Activated T-helper 2 cell treated with anti-CD3 and anti-CD28 coated beads, Interferon-gamma antibody, Interleukin-2, Interleukin-4, amounts not matched to agents 10 μg/mL and 5 μg/mL and 100 μg/mL, durations not matched to agents 14 hours and 24 hours and 36 hours (primary cell): ENCODE measurements around the gene SIGLEC12. TPM values are rescaled to one million over a fixed set of nuclear protein-coding genes. Genes with fewer than 3 reads are reported as not detected.
A peak's percentile ranks its signal among the peaks of the same experiment; 100 is the strongest.

Source experiments
- DNase-seq: peaks from one replicate; pipeline ENCODE4 v3.0.0; 2021; ENCODE audit warnings: low spot score
- H3K27ac Mint-ChIP-seq: one replicate; pipeline ENCODE4 v1.8.0; 2021; ENCODE audit warnings: mixed read lengths
- H3K27me3 Mint-ChIP-seq: one replicate; pipeline ENCODE4 v1.8.0; 2021; ENCODE audit warnings: low read depth, mixed read lengths
- H3K36me3 Mint-ChIP-seq: one replicate; pipeline ENCODE4 v1.8.0; 2021; ENCODE audit warnings: low read depth, mixed read lengths
- H3K4me1 Mint-ChIP-seq: one replicate; pipeline ENCODE4 v1.8.0; 2021; ENCODE audit warnings: low read depth, mixed read lengths
- H3K4me3 Mint-ChIP-seq: one replicate; pipeline ENCODE4 v1.8.0; 2021; ENCODE audit warnings: low read depth, mild to moderate bottlenecking, moderate library complexity, mixed read lengths
- H3K9me3 Mint-ChIP-seq: one replicate; pipeline ENCODE4 v1.8.0; 2021; ENCODE audit warnings: mixed read lengths
- intact Hi-C: fragments of 100-400 bp; cut with micrococcal nuclease; formaldehyde crosslinking; loops from one replicate; pipeline ENCODE4 v1.15.1; 2023
- total RNA-seq: library from RNA; stranded (reverse); gene quantifications from 2 replicates; pipeline ENCODE4 v1.2.3, GENCODE V29; 2022

Gene SIGLEC12
- total RNA-seq, 1 donor from 2014 or later: 4.6 TPM

- no peak overlapping the region for H3K4me3 Mint-ChIP-seq
- intact Hi-C loops: no loop called here
- H3K27ac Mint-ChIP-seq: no peak overlapping the region
- DNase-seq: no peak
- H3K27me3 Mint-ChIP-seq: peaks cover 33% of the 10 kb centered on the region
- H3K36me3 Mint-ChIP-seq: no peaks in the 10 kb centered on the region
- H3K9me3 Mint-ChIP-seq: no peaks in the 10 kb centered on the region
- H3K4me1 Mint-ChIP-seq: peaks cover 18% of the 10 kb centered on the region
These were observed 40.1 kb upstream of the SIGLEC12 start for GRCh38 chr19:51541458-51542357.

GRCh38 chr19:51539821-51540366 is 38.3 kb upstream of the SIGLEC12 start:
- Mint-ChIP-seq H3K4me3 (no peak overlapping the region), H3K36me3 (no peaks in the 10 kb centered on the region), H3K4me1 (peaks cover 7% of the 10 kb centered on the region), H3K27me3 (peaks cover 50% of the 10 kb centered on the region), H3K9me3 (peaks cover 5% of the 10 kb centered on the region), H3K27ac (no peak overlapping the region)
- no peak for DNase-seq
- intact Hi-C loops: no loop called here

DNA sequence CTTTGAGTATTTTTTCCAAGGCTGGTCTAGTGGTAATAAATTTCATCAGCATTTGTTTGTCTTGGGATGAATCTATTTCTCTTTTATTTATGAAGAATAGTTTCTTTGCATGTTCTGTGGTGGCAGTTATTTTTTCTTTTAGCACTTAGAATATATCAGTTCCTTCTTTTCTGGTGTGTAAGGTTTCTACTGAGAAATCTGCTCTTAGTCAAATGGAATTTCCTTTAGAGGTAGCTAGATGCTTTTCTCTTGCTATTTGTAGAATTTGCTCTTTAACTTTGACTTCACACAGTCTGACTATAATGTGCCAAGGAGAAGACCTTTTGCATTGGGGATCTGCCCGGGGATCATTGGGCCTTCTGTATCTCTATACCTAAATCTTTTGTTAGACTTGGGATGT is 33.9 kb upstream of the SIGLEC12 start:
- no peak overlapping the region for H3K4me3 Mint-ChIP-seq
- H3K36me3 Mint-ChIP-seq: no peaks in the 10 kb centered on the region
- DNase-seq: no peak
- no peak overlapping the region for H3K27ac Mint-ChIP-seq
- H3K4me1 Mint-ChIP-seq: peaks cover 10% of the 10 kb centered on the region
- H3K9me3 Mint-ChIP-seq: peaks cover 6% of the 10 kb centered on the region
- H3K27me3 Mint-ChIP-seq: peaks cover 61% of the 10 kb centered on the region
- intact Hi-C loops: no loop called here

- H3K4me1 Mint-ChIP-seq: peaks cover 10% of the 10 kb centered on the region
- no peaks in the 10 kb centered on the region for H3K36me3 Mint-ChIP-seq
- H3K27me3 Mint-ChIP-seq: peaks cover 54% of the 10 kb centered on the region
- DNase-seq: peak; percentile 35
- H3K9me3 Mint-ChIP-seq: peaks cover 6% of the 10 kb centered on the region
- intact Hi-C loops: no loop called here
- H3K4me3 Mint-ChIP-seq: no peak within 1 kb of the TSS
- peak within 1 kb of the TSS; percentile 24 for H3K27ac Mint-ChIP-seq
These were observed 30.0 kb upstream of the SIGLEC12 start, which contains the start of gene SIGLEC6 for GRCh38 chr19:51531349-51532315. Gene SIGLEC6, minus strand, starts transcription at chr19:51531670. Its CDS starts 22 bp downstream, at chr19:51531648.

- Mint-ChIP-seq H3K4me3 (no peak overlapping the region), H3K27me3 (peaks cover 50% of the 10 kb centered on the region), H3K9me3 (peaks cover 6% of the 10 kb centered on the region), H3K36me3 (no peaks in the 10 kb centered on the region), H3K4me1 (peaks cover 10% of the 10 kb centered on the region), H3K27ac (no peak overlapping the region)
- DNase-seq: no peak
- intact Hi-C loops: no loop called here
These were observed 29.0 kb upstream of the SIGLEC12 start for GRCh38 chr19:51530616-51531015.

GRCh38 chr19:51529301-51529700 is 27.7 kb upstream of the SIGLEC12 start:
- no peaks in the 10 kb centered on the region for H3K9me3 Mint-ChIP-seq
- H3K36me3 Mint-ChIP-seq: no peaks in the 10 kb centered on the region
- no peak overlapping the region for H3K27ac Mint-ChIP-seq
- peaks cover 37% of the 10 kb centered on the region for H3K27me3 Mint-ChIP-seq
- H3K4me1 Mint-ChIP-seq: peaks cover 10% of the 10 kb centered on the region
- DNase-seq: no peak
- no peak overlapping the region for H3K4me3 Mint-ChIP-seq
- intact Hi-C loops: no loop called here

GRCh38 chr19:51525651-51526050 is 24.1 kb upstream of the SIGLEC12 start:
- DNase-seq: no peak
- intact Hi-C loops: no loop called here
- H3K9me3 Mint-ChIP-seq: no peaks in the 10 kb centered on the region
- H3K36me3 Mint-ChIP-seq: no peaks in the 10 kb centered on the region
- no peak overlapping the region for H3K4me3 Mint-ChIP-seq
- H3K27me3 Mint-ChIP-seq: peaks cover 37% of the 10 kb centered on the region
- peaks cover 11% of the 10 kb centered on the region for H3K4me1 Mint-ChIP-seq
- H3K27ac Mint-ChIP-seq: no peak overlapping the region

DNA sequence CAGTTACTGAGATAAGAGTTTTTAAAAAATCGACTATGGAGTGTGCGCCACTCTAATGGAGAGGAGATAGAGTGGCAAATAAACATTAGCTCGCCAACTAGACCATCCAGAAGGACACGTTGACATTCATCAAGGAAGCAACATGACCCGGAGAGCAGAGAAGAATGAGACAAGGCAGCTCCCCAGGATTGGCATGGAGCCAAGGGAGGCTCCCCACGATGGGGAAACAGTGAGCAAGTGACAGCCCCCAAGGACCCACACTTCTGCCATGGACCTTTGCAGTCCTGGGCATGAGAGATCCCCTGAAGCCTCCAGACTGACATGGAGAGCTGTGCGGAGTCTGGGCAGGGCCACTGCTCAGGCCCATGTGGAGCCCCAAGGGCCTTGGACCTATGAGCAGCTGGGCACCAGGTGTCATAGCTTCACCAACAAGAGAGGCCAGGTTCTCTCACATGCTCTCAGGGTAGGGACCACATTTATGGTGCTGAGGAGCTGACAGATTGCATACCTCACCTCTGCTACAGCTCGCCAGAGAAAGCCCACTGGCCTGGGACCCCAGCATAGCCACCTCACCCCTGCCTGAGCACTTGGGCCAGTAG is 23.2 kb upstream of the SIGLEC12 start:
- Mint-ChIP-seq H3K9me3 (no peaks in the 10 kb centered on the region), H3K4me3 (no peak overlapping the region), H3K36me3 (no peaks in the 10 kb centered on the region), H3K27me3 (peaks cover 40% of the 10 kb centered on the region), H3K4me1 (peaks cover 12% of the 10 kb centered on the region), H3K27ac (no peak overlapping the region)
- DNase-seq: no peak
- intact Hi-C loops: no loop called here

DNA sequence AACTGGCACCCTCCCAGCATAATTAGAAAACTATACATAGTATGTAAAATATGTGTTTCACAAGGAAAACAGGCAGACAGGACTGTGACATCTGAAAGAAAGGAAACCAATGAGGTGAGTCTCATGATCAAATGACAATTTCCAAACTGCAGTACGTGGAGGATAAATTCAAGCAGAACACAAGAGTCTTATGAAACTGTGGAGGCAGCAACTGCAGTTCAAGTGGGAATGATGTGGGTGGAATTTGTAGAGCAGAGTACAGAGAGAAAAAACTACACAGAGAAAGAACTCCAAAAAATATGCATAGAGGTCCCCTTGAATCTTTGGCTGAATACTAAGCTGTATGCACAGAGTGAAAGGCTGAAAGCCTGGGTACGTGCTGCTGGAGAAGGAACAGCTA is 20.2 kb upstream of the SIGLEC12 start:
- peaks cover 4% of the 10 kb centered on the region for H3K9me3 Mint-ChIP-seq
- no peak overlapping the region for H3K4me3 Mint-ChIP-seq
- H3K27ac Mint-ChIP-seq: no peak overlapping the region
- intact Hi-C loops: no loop called here
- DNase-seq: no peak
- H3K36me3 Mint-ChIP-seq: no peaks in the 10 kb centered on the region
- H3K27me3 Mint-ChIP-seq: peaks cover 29% of the 10 kb centered on the region
- H3K4me1 Mint-ChIP-seq: peaks cover 18% of the 10 kb centered on the region

GRCh38 chr19:51521357-51521756 is 19.8 kb upstream of the SIGLEC12 start:
- intact Hi-C loops: no loop called here
- DNase-seq: no peak
- H3K27ac Mint-ChIP-seq: no peak overlapping the region
- no peaks in the 10 kb centered on the region for H3K36me3 Mint-ChIP-seq
- H3K4me1 Mint-ChIP-seq: peaks cover 18% of the 10 kb centered on the region
- no peak overlapping the region for H3K4me3 Mint-ChIP-seq
- H3K9me3 Mint-ChIP-seq: peaks cover 4% of the 10 kb centered on the region
- peaks cover 25% of the 10 kb centered on the region for H3K27me3 Mint-ChIP-seq

GRCh38 chr19:51520728-51521127 is 19.1 kb upstream of the SIGLEC12 start:
- Mint-ChIP-seq H3K4me1 (peaks cover 18% of the 10 kb centered on the region), H3K27ac (no peak overlapping the region), H3K9me3 (peaks cover 4% of the 10 kb centered on the region), H3K27me3 (peaks cover 23% of the 10 kb centered on the region), H3K4me3 (no peak overlapping the region), H3K36me3 (no peaks in the 10 kb centered on the region)
- intact Hi-C loops: no loop called here
- no peak for DNase-seq

- Mint-ChIP-seq H3K27ac (no peak overlapping the region), H3K4me1 (peaks cover 22% of the 10 kb centered on the region), H3K4me3 (no peak overlapping the region), H3K9me3 (peaks cover 4% of the 10 kb centered on the region), H3K27me3 (peaks cover under 1% of the 10 kb centered on the region), H3K36me3 (no peaks in the 10 kb centered on the region)
- no peak for DNase-seq
- intact Hi-C loops: loop anchor here (1.0 to 5.0 kb wide), 2 partner anchors 42 to 93 kb away; no protein-coding TSS in a partner anchor
These were observed 13.4 kb upstream of the SIGLEC12 start for GRCh38 chr19:51514866-51515481.
